GM21529 (cell line): Measurements from ENCODE around the gene MEX3C.

Experiments
- ATAC-seq: cut with Tn5 transposase; IDR thresholded peaks from one replicate; pipeline ENCODE4 v1.9.1; 2021; ENCODE audit not compliant: unreplicated experiment

Gene MEX3C

DNA sequence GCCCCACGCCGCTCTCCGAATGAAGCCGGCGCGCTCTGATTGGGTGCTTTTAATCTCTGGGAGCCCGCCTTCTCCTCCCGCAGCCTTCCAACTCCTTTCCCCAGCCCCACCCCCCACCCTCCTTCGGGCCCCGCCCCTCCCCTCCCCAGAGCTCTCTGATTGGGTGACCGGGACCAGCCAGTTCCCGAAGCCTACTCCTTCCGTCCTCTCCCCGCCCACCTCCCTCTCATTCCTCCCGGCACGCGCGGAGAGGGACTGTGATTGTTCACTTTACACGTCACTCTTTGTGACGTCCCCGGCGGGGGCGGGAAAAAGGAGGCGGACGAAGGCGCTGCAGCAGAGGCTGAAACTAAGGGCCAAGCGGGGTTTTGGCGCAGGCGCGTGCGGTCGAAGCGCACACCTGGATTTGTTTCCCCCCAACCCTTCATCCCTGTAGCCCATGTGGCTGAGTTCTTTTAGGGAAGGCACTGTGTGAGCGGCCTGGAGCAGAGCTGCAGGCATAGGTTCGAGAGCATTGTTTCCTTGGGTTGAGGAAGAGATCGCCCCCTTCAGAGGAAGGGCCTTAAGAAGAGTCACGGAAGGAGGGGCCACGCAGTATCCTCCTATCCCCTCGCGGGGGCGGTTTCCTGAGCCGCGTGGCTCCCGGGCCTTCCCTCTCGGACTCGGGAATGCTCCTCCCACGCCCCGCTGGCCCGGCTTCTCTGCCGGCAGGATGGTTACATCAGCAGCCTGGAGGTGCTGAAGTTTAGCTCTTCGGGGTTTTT is at the start of gene MEX3C:
MEX3C (minus strand) TSS at position 21 of the 764 bp plus-strand sequence. CDS start 361 bp downstream, outside the sequence.
- peak; percentile 74 for ATAC-seq

DNA sequence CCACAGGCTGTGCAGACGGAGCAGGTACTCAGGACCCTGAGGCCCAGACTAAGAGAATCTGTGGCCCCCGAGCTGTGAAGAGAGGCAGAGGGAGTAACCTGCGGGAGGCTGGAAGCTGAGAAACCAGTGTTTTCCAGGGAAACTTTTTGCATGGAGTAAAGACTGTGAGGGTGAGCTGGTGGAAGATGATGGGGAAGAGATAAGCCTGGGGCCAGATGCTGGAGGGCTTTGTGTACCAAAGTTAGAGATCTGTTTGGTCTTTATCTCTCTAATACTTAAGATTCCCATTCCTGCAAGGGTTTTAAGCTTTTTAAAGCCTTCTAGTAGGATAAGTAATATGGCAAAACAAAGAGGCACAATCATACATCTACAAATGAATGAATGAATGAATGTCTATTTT is 43.7 kb upstream of the MEX3C start:
- no peak for ATAC-seq

GRCh38 chr18:51236225-51236624 is 38.7 kb upstream of the MEX3C start:
- ATAC-seq = no peak

GRCh38 chr18:51235009-51235789 is 37.7 kb upstream of the MEX3C start:
- peak; percentile 95 for ATAC-seq

DNA sequence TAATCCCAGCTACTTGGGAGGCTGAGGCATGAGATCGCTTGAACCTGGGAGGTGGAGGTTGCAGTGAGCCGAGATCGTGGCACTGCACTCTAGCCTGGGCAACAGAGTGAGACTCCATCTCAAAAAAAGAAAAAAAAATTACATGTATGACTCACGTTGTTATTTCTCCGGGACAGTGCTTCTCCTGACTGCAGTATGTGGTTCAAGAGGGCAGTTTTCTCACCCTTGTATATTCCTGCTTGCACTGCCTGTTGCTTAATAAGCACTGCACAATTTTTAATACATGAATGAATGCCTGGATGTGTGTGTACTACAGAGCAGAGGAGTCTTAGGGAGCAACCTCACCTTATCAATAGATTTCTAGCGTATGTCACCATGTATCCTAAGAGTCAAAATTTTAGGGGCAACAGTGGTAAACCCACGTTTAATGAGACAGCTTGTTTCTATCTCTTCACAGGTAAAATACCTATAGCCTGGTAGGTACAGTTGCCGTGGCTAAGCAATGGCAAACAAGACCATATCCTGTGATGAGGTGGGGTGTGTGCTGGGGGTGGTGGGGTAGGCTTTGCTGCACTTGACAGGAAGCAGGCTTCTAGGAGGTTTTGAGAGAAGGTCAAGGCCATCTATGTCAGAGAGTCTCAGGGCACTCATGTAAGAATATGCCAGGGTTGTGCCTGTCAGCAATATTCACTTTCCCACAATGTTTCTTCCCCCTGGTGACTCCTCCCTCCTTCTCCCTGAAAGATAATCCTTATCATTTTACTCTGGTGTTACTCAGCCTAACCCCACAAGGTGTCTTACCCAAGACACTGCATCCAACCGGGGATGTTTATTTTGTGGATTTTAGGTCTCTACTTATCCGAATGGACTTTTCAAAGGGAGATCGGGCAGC is 36.9 kb upstream of the MEX3C start:
- ATAC-seq = no peak

DNA sequence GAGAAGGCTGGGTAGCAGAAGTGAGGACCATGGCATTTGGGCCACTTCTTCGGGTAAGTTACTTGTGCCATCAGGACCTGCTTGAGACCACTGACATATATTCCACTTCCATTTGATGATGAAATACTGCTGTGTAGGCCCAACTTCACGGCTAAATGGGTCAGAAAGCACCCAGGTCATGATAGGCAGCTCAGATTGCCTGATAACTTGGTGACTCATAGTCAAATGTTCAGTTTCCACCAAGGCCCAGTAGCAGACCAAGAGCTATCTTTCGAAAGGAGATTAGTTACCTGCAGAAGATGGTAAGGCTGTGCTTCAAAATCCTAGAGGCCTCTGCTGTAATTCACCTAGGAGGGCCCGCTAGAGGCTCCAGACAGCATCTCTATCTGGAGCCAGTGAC is 31.8 kb upstream of the MEX3C start:
- no peak for ATAC-seq

GRCh38 chr18:51227660-51228059 is 30.2 kb upstream of the MEX3C start:
- ATAC-seq = no peak

DNA sequence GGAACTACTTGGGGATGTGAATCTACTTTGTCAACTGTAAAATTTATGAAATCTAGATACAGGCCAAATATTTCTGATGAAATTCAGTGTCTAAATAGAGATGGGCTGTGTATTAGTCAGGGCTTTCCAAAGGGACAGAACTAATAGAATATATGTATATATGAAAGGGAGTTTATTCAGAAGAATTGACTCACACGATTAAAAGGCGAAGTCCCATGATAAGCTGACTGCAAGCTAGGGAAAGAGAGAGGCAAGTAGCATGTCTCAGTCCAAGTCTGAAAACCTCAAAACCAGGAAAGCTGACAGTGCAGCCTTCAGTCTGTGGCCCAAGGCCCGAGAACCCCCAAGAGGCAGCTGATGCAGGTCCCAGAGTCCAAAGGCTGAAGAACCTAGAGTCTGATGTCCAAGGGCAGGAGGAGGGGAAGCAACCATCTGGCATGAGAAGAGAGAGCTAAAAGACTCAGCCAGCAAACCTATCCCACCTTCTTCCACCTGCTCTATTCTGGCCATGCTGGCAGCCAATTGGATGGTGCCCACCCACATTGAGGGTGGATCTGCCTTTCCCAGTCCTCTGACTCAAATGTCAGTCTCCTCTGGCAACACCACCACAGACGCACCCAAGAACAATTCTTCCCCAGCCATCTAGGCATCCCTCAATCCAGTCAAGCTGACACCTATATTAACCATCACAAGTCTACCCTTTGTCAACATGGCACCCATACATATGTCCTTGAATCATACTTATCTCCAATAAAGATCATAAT is 29.3 kb upstream of the MEX3C start:
- no peak for ATAC-seq

DNA sequence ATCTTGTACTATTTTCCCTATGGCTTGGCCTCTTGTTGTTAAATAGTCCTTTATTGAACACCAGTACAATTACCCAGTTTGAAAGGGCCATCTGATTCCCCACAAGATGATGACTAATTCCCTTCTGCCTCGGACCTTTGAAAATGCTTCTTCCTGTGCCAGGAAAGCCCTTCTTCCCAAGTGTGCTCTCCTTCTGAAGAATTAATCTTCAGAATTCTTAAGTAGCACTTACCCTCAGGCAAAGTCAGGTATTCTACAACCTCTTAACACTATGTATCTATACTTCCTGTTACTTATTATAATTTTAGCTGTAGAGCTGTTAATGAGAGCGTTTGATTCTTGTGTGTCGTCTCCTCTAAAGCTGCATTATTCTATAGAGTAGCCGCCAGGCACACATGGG is 28.6 kb upstream of the MEX3C start:
- no peak for ATAC-seq

- ATAC-seq = no peak
Observed at GRCh38 chr18:51212606-51213005, 15.1 kb upstream of the MEX3C start.

- ATAC-seq = peak; percentile 95
Observed at GRCh38 chr18:51211552-51211951, 14.1 kb upstream of the MEX3C start.

DNA sequence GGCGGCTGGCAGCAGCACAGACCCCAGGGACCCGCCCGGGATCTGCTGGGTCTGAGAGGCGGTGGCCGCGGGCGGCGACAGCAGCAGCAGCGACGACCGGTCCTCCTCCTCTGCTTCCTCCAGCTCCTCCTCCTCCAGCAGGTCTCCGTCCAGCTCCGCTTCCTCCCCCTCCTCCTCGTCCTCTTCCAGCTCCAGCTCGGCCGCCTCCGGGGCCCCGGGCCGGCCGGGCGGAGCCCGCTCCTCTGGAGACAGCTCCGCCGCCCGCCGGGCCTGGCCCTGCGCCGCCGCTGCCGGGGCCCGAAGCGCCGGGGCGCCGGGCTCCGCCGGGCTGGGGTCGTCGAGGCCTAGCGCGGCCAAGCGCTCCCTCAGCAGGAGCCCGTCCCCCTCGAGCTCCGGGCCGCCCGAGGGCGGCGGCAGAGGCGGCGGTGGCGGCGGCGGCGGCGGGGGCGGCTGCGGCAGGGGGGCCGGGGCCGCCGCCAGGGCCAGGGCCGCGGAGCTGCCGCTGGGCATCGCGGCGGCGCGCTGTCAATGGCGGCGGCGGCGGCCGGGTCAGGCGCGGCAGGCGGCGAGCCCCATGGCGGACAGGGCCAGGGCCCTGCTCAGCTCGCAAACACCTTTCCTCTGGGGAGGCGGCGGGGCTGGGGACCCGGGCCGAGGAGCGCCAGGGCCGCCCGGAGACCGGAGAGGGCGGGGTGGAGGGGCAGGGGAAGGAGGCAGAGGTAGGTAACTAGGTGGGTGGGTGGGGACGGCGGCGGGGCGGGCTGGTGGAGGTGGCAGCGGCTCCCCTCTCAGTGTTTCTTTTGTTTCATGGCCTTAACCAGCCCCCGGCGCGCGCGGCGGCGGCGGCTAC is 445 bp downstream of the MEX3C start:
- ATAC-seq = peak; percentile 3

DNA sequence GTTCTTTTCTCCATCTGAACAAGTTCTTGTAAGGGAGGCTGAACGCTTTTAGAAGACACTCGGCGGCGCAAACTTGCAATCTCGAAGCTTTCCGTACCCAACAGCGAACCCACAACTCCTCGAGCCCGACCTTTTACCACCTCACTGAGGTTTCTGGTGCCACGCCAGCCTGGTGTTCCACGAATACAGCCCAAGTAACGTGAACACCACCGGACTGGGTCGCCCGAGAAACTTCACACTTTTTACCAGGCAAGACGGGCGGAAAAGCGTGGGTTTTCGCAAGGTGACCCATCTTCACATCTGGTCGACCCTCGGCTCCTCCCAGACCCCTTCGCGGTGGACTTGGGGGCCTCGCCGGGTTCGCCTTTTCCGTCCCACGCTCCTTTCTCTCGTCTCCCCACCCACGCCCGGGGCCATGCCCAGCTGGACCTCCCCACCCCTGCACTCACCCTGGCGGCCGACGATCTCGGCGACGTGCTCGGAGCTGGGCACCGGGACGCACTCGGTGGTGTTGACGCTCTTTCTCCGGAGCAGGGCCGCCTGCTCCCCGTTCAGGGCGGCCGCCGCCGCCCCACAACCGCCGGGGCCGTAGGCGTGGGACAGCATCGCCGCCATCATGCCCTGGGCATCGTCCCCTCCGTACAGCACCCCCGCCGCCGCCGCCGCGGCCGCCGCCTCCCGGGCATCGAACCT is 1.2 kb downstream of the MEX3C start:
- peak; percentile 2 for ATAC-seq

DNA sequence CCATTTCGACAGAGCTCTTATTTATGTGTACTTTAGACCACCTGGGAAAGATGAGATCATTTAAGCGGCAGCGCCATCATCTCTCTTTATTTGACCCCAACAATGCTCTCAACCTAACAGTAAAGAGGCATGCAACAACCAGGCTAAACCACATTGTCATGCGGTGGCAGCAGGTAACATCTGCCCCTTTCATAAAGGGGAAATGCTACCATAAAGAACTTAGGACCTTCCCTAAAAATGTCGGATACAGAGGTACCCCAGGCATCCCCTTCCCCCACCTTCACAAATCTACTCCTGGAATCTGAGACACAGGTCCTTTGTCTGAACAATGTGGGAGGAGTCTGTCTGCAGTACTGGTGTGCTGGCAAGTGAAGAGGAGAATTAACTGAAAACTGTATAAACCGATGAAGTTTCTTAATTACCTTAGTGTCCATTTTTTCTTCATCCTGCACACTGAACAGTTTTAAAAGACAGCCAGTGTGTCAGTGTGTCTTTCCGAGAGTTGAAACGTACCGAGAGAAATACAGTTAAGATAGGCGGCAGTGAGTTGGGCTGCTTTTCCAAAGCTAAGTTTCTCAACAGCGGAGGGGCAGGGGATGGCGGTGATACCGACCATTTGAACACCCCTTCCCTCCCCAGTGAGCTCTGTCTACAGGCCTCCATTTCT is 1.9 kb downstream of the MEX3C start:
- ATAC-seq = no peak

DNA sequence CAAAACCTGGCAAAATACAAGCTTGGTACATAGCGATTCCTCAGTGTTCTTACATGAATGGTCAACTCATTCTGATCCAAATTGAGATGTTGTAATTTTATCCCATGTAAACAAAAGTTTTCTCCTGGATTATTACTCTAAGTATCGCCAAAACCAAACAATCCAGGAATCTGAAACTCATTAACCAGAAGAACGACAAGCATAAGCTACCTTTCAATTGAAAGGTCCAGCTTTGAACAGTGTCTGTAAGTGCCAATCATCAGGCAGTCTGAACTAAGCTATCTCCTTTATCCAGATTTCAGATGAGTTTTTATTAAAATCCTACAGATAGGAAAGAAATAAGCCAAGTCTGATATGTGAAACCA is 2.4 kb downstream of the MEX3C start:
- ATAC-seq = no peak

- ATAC-seq = no peak
Observed at GRCh38 chr18:51194604-51195003, 2.9 kb downstream of the MEX3C start.

DNA sequence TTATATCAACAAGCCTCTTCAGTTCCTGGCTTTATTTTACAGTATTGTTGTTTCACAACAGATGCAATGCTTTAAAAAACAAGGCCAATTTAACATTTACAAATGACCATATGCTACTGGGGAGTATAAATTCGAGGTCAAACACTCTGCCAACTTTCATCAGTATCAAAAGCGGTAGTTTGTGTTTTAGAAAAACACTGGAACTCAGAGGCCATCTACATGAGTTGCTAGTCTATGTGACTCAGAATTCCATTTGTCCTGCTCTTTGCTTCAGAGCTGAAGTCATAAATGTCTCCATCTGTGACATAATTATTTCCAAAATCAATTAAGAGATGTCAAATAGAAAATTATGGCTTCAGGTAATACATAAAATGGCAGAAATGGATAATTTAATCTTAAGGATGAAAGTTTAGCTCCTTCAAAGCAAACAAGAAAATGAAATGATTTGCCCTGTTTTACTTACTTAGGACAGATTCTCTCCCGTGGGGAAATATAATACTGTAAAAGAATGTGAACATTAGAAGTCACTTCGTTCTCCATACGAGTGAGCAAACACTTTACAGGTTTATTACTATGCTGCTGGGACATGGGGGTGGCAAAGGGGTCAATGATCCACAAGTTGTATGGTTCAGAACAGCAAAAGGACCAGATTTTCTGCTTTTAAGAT is 3.7 kb downstream of the MEX3C start:
- no peak for ATAC-seq

DNA sequence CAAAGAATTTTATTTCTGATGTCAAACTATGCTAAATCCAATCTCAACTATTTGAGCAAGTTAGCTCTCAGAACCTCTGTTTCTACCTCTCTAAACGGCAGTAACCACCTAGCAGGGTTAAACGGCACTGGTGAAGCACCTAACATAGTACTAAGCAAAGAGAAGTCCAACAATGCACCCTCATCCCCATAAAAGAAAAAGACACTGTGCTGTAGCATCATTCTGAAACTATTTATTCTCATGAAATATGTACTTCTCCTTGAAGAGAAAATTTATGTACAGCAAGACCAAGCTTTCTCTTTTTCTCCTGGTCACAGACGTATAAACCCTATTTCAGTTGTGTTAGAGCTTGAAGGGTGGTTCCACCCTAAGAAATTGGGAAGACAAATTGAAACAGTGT is 4.8 kb downstream of the MEX3C start:
- no peak for ATAC-seq
